Measurements from ENCODE around the gene TBC1D22A. TPM values are rescaled to one million over a fixed set of nuclear protein-coding genes. Genes with fewer than 3 reads are reported as not detected.

Gene TBC1D22A
- total and polyA plus RNA-seq, 2 donors (not counting 3 experiments of a cell fraction or from before 2014, with no cell fraction given) = 26.1 to 32.4 TPM

- DNase-seq (ENCODE audit: low read depth, low spot score) (no peak), FAIRE-seq (no peak)
- no peak overlapping the region for H2AFZ ChIP-seq (ENCODE audit: low read depth, low read length)
- no peaks in the 10 kb centered on the region for H4K20me1 ChIP-seq (replicated peaks; ENCODE audit: control insufficient read depth, extremely low read depth, insufficient read depth, low read length)
- dilution Hi-C loops (cut with MboI; ENCODE audit: extremely low pct_ligation_motif_present, low sequenced_read_pairs) = no loop called here
- no peaks in the 10 kb centered on the region for H3K27me3 ChIP-seq (ENCODE audit: control insufficient read depth in 2 of 2, insufficient read depth in 2 of 2, low read length in 2 of 2)
- no peaks in the 10 kb centered on the region for H3K9me3 ChIP-seq (replicated peaks; ENCODE audit: control insufficient read depth, insufficient read depth, low read length)
- no peak overlapping the region for H3K4me2 ChIP-seq (ENCODE audit: insufficient read depth, low read length)
- intact Hi-C loops (cut with micrococcal nuclease) = no loop called here
- H3K36me3 ChIP-seq (ENCODE audit: control insufficient read depth in 2 of 2, extremely low read depth in 1 of 2, insufficient read depth in 2 of 2, low read length in 2 of 2) = peaks cover 0 to 3% of the 10 kb centered on the region in 2 experiments
- H3K4me1 ChIP-seq (ENCODE audit: control insufficient read depth, extremely low read depth, insufficient read depth, low read length) = peaks cover 3% of the 10 kb centered on the region
- no TSS peak for BruUV-seq (replicated peaks)
- no peak overlapping the region for H3K27ac ChIP-seq (ENCODE audit: insufficient read depth, low read depth, low read length)
- no peak overlapping the region for H3K9ac ChIP-seq (replicated peaks; ENCODE audit: extremely low read depth, insufficient read depth, low read length)
- H3K4me3 ChIP-seq (replicated peaks in 1 of 3; ENCODE audit: insufficient read depth in 1 of 3, low read depth in 1 of 3, low read length in 3 of 3) = no peak overlapping the region
- no peak for TF ChIP-seq JUN (IDR thresholded peaks at IDR 0.05; ENCODE audit: borderline replicate concordance, insufficient read depth, insufficient read length, low read depth)
- no peak for TF ChIP-seq GATA2 (IDR thresholded peaks at IDR 0.05; ENCODE audit: insufficient read depth, insufficient read length, low read depth, low read length)
- no peak for TF ChIP-seq MYC (IDR thresholded peaks at IDR 0.05; ENCODE audit: low read depth, low read length)
- TF ChIP-seq FOS (IDR thresholded peaks at IDR 0.05; ENCODE audit: borderline replicate concordance, insufficient read depth, low read length) = no peak
- TF ChIP-seq, protein P1, sequence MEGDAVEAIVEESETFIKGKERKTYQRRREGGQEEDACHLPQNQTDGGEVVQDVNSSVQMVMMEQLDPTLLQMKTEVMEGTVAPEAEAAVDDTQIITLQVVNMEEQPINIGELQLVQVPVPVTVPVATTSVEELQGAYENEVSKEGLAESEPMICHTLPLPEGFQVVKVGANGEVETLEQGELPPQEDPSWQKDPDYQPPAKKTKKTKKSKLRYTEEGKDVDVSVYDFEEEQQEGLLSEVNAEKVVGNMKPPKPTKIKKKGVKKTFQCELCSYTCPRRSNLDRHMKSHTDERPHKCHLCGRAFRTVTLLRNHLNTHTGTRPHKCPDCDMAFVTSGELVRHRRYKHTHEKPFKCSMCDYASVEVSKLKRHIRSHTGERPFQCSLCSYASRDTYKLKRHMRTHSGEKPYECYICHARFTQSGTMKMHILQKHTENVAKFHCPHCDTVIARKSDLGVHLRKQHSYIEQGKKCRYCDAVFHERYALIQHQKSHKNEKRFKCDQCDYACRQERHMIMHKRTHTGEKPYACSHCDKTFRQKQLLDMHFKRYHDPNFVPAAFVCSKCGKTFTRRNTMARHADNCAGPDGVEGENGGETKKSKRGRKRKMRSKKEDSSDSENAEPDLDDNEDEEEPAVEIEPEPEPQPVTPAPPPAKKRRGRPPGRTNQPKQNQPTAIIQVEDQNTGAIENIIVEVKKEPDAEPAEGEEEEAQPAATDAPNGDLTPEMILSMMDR (IDR thresholded peaks at IDR 0.05; ENCODE audit: extremely low read depth in 1 of 2, insufficient read depth in 1 of 2, low read depth in 1 of 2, low read length in 2 of 2) = no peak
- no peak for TF ChIP-seq EZH2 (IDR thresholded peaks at IDR 0.05; ENCODE audit: borderline replicate concordance, low read depth, low read length, severe bottlenecking)
- TF ChIP-seq MAX (IDR thresholded peaks at IDR 0.05; ENCODE audit: insufficient read depth, insufficient read length) = no peak
- no peak for TF ChIP-seq POLR2A (IDR thresholded peaks at IDR 0.05; ENCODE audit: low read depth, low read length)
- no peak for TF ChIP-seq POLR2AphosphoS5 (IDR thresholded peaks at IDR 0.05; ENCODE audit: insufficient read depth, low read depth, low read length)
- H3K9me1 ChIP-seq (replicated peaks; ENCODE audit: control insufficient read depth, extremely low read depth, insufficient read depth, low read length) = no peaks in the 10 kb centered on the region
- no peaks in the 10 kb centered on the region for H3K79me2 ChIP-seq (ENCODE audit: control insufficient read depth, insufficient read depth, low read length)
- ChIA-PET POLR2A (no interaction called here), CTCF (no interaction called here)
Measured at GRCh38 chr22:47055921-47056320, 293.5 kb downstream of the TBC1D22A start.
